Thymus (tissue), 11 donors: Measurements from ENCODE around the gene ALG14. TPM values are rescaled to one million over a fixed set of nuclear protein-coding genes. Genes with fewer than 3 reads are reported as not detected.

ENCODE experiments used
- DNase-seq, 9 donors: peaks; one replicate each; pipeline ENCODE4 v3.0.0-alpha.2; 2013; ENCODE audit warnings: low spot score in 9 of 9, low read depth in 6 of 9, missing footprints in 1 of 9
- H3K27ac ChIP-seq, 2 donors: one replicate each; pipeline ENCODE4 v1.5.1; 2013; ENCODE audit warnings: control low read depth in 1 of 2, low read depth in 1 of 2, low read length in 1 of 2, mild to moderate bottlenecking in 1 of 2, moderate library complexity in 1 of 2
- H3K27me3 ChIP-seq, 2 donors: one replicate each; pipeline ENCODE4 v1.5.1; 2013; ENCODE audit warnings: low read length in 1 of 2; ENCODE audit not compliant: control insufficient read depth in 2 of 2, insufficient read depth in 1 of 2
- H3K36me3 ChIP-seq, 2 donors: one replicate each; pipeline ENCODE4 v1.5.1; 2013; ENCODE audit warnings: low read length in 1 of 2, mild to moderate bottlenecking in 1 of 2, moderate library complexity in 1 of 2; ENCODE audit not compliant: control insufficient read depth in 2 of 2, insufficient read depth in 2 of 2
- H3K4me1 ChIP-seq, 2 donors: one replicate each; pipeline ENCODE4 v1.5.1; 2013; ENCODE audit warnings: low read length in 2 of 2; ENCODE audit not compliant: control insufficient read depth in 2 of 2, insufficient read depth in 2 of 2
- H3K4me3 ChIP-seq, 2 donors: one replicate each; pipeline ENCODE4 v1.5.1; 2013; ENCODE audit warnings: low read length in 2 of 2, control low read depth in 1 of 2, mild to moderate bottlenecking in 1 of 2
- H3K9me3 ChIP-seq, 2 donors: one replicate each; pipeline ENCODE4 v1.5.1; 2013; ENCODE audit warnings: low read length in 1 of 2, mild to moderate bottlenecking in 1 of 2; ENCODE audit not compliant: control insufficient read depth in 2 of 2, insufficient read depth in 1 of 2
- WGBS: extraction: QIAGEN DNeasy Blood & Tissue Kit; methylation state at CpG from one replicate; pipeline ENCODE4 v1.1.7; 2013; 5-methylcytosine and 5-hydroxymethylcytosine counted together
- polyA plus RNA-seq: library from polyadenylated mRNA; stranded (reverse); fragments of 200-250 nt; gene quantifications from one replicate; pipeline ENCODE4 v1.2.3, GENCODE V29; 2013
- total RNA-seq: library from RNA; stranded (reverse); fragments of 120-200 nt; gene quantifications from one replicate; pipeline ENCODE4 v1.2.4, GENCODE V29; 2013
- donor health status: healthy.

The ALG14 gene
- total and polyA plus RNA-seq, 2 donors, result 1.3 to 4.3 TPM

DNA sequence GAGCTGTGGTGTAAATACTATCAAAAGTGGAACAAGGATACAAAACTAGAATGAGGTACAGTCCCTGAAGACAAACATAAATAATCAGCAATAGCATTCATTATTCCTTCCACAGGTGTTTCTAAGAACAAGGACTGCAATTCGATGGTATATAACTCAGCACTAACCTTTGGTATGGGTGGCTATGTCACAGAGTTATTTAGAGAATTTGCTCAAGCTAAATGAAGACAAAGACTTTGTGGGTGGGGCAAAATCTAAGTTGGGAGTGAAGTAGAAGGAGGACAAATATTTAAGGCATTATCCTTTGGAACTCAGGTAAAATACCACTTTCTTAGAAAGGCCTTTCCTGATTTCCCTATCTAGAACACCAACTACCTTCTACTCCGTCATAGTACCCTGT lies 94.3 kb downstream of the ALG14 start:
- H3K36me3 ChIP-seq, result no peaks in the 10 kb centered on the region
- no peaks in the 10 kb centered on the region for H3K27me3 ChIP-seq
- WGBS, result 98% methylated on average over 2 of the region's 2 CpGs
- no peaks in the 10 kb centered on the region for H3K9me3 ChIP-seq
- H3K27ac ChIP-seq, result no peak overlapping the region
- H3K4me3 ChIP-seq, result no peak overlapping the region
- peaks cover 0 to 3% of the 10 kb centered on the region in 2 donors for H3K4me1 ChIP-seq
- DNase-seq, result no peak

DNA sequence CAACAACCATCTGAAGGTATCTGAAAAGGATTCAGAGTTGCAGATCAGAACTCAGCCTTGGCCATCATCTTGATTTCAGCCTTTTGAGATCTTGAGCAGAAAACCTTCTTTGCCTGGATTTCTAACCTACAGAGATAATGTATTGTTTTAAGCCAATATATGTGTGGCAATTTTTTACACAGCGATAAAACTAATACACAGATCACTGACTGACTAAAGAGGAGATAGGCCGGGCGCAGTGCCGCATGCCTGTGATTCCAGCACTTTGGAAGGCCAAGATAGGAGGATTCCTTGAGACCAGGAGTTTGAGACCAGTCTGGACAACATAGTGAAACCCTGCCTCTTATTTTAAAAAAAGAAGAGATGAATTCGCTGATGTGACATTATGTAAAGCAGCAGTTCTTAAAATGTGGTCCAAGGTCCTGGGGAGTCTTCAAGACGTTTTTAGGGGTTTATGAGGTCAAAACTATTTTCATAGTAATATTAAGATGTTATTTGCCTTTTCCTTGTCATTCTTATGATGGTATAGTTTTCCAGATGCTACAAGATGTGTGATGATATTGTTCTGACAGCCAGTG lies 95.7 kb downstream of the ALG14 start:
- H3K9me3 ChIP-seq, result peaks cover 0 to 2% of the 10 kb centered on the region in 2 donors
- H3K27ac ChIP-seq, result no peak overlapping the region
- no peak for DNase-seq
- no peaks in the 10 kb centered on the region for H3K27me3 ChIP-seq
- H3K4me1 ChIP-seq, result peaks cover 0 to 3% of the 10 kb centered on the region in 2 donors
- H3K4me3 ChIP-seq, result no peak overlapping the region
- WGBS, result 97% methylated on average over 6 of the region's 6 CpGs
- no peaks in the 10 kb centered on the region for H3K36me3 ChIP-seq

DNA sequence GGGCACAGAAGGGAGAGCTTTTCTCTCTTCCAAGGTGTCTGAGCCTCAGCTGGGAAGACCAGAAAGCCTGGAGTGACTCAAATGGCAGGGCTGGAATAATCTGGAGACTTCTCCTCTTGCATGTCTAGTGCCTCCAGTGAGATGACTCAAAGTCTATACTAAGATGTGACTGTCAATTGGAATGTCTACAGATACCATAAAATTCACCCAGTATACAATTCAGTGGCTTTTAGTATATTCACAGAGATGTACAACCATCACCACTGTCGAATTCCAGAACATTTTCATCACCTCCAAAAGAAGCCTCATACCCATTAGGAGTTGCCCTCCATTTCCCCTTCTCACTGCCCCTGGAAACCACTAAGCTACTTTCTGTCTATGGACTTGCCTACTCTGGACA lies 97.9 kb downstream of the ALG14 start:
- H3K27ac ChIP-seq, result no peak overlapping the region
- H3K4me1 ChIP-seq, result peaks cover 0 to 3% of the 10 kb centered on the region in 2 donors
- H3K27me3 ChIP-seq, result no peaks in the 10 kb centered on the region
- no peaks in the 10 kb centered on the region for H3K36me3 ChIP-seq
- H3K4me3 ChIP-seq, result no peak overlapping the region
- no peak for DNase-seq
- H3K9me3 ChIP-seq, result peaks cover 0 to 2% of the 10 kb centered on the region in 2 donors
- 96% methylated on average over 1 of the region's 1 CpG for WGBS

DNA sequence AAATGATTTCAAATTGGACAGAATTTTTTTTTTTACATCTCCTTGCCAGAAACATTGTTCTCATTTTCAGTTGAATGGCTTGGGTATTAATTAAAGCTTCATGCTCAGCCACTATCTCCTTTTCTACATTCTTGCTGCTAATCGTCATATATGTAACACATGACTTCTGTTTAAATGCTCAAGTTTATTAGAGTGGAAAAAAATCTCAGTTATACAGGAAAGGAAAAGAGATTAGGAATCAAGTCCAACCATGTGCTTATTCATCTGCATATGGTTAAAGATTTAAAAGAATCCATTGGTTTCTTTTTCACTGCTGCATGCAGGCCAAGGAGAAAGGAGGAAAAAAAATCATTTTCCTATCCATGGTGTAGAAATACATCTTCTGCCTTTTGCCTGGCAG lies 98.5 kb downstream of the ALG14 start:
- 96% methylated on average over 1 of the region's 1 CpG for WGBS
- Histone ChIP-seq H3K4me3 (no peak overlapping the region), H3K36me3 (no peaks in the 10 kb centered on the region), H3K27me3 (no peaks in the 10 kb centered on the region), H3K9me3 (peaks cover 0 to 2% of the 10 kb centered on the region in 2 donors), H3K27ac (no peak overlapping the region), H3K4me1 (peaks cover 0 to 3% of the 10 kb centered on the region in 2 donors)
- DNase-seq, result no peak

DNA sequence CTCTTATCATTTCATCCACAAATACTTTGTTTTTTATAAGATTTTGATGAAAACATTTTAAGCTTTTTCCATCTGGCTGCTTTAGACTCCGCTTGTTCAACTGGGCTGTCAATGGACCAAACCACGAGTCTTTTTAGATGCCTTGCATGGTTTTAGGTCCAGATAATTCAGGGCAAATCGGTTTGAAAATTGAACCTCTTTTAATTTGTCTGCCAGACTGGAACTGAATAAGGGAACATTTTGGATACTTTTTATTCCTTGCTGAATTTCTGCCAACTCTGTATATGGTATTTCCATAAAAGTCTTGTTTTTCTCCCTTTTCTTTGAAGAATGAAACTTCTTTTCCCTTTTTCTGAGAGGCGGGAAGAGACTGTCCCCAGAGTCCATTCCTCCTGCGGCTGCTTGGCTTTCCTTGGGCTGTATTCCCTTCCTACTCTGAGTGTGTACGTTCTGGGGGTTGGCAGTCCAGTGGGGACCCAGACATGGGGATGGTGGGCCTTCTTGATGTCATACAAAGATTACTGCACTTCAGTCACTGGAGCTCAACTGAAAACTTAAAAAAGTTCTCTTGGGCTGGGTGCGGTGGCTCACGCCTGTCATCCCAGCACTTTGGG lies 99.3 kb downstream of the ALG14 start:
- Histone ChIP-seq H3K27me3 (no peaks in the 10 kb centered on the region), H3K27ac (no peak overlapping the region), H3K4me1 (peaks cover 0 to 3% of the 10 kb centered on the region in 2 donors), H3K9me3 (peaks cover 0 to 2% of the 10 kb centered on the region in 2 donors), H3K4me3 (no peak overlapping the region), H3K36me3 (no peaks in the 10 kb centered on the region)
- WGBS, result 97% methylated on average over 8 of the region's 8 CpGs
- DNase-seq, result no peak

DNA sequence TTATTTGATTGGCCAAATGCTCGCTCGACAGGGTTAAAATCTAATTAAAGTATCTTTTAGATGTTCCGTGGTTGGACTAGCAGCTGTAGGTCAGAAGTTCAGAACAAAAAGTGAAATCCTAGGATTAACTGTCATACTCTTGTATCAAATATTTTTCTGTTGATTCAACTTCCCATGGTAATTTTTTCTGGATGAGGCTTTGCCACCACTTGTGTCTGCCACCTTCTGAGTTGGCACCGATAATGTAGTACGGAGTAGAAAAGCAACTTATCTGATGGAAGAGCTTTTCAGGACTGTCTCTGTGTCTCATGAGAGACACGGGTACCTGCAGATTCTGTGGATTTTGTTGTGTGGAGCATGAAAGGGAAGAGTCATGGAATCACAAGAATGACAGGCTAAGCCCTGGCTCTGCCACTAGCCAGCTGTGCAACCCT lies 101.2 kb downstream of the ALG14 start:
- Histone ChIP-seq H3K4me3 (no peak overlapping the region), H3K27me3 (no peaks in the 10 kb centered on the region), H3K4me1 (peaks cover 0 to 3% of the 10 kb centered on the region in 2 donors), H3K36me3 (no peaks in the 10 kb centered on the region), H3K9me3 (peaks cover 0 to 2% of the 10 kb centered on the region in 2 donors), H3K27ac (no peak overlapping the region)
- WGBS, result 95% methylated on average over 6 of the region's 6 CpGs
- DNase-seq, result no peak

DNA sequence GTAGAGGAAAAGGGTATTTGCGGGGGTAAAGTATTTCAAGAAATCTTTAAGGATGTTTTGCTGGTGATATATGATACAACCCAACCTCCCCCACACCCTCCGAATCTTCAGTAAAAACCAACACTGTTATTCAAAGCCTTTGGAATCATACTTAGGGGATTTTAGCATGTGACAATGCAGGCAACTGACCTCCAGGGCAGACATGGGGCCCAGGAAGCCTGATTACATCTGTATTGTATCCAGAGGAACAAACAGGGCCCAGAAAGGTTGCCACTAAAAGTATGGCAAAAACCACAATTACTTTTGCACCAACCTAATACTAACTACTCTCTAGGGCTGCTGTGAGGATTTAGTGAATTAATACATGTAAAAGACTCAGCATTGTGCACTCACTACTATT lies 102.0 kb downstream of the ALG14 start:
- Histone ChIP-seq H3K36me3 (no peaks in the 10 kb centered on the region), H3K27me3 (no peaks in the 10 kb centered on the region), H3K4me1 (peaks cover 0 to 3% of the 10 kb centered on the region in 2 donors), H3K4me3 (no peak overlapping the region), H3K9me3 (peaks cover 0 to 2% of the 10 kb centered on the region in 2 donors), H3K27ac (no peak overlapping the region)
- DNase-seq, result no peak
- WGBS, result 97% methylated on average over 2 of the region's 2 CpGs

DNA sequence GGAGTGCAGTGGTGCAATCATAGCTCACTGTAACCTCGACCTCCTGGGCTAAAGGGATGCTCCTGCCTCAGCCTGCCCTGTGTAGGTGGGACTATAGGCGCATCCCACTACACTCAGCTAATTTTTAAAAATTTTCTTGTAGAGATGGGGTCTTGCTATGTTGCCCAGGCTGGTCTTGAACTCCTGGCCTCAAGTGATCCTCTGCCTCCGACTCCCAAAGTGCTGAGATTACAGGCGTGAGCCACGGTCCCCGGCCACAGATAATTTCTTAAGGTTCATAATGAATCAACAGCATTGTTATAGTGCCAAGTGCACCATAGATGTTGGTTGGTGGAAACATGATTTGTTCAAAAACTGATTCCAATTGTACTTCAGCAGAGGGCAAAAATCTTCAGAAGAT lies 103.6 kb downstream of the ALG14 start:
- no peak for DNase-seq
- Histone ChIP-seq H3K4me3 (no peak overlapping the region), H3K36me3 (no peaks in the 10 kb centered on the region), H3K9me3 (peaks cover 0 to 2% of the 10 kb centered on the region in 2 donors), H3K27ac (no peak overlapping the region), H3K4me1 (peaks cover 0 to 3% of the 10 kb centered on the region in 2 donors), H3K27me3 (no peaks in the 10 kb centered on the region)
- 98% methylated on average over 6 of the region's 6 CpGs for WGBS

DNA sequence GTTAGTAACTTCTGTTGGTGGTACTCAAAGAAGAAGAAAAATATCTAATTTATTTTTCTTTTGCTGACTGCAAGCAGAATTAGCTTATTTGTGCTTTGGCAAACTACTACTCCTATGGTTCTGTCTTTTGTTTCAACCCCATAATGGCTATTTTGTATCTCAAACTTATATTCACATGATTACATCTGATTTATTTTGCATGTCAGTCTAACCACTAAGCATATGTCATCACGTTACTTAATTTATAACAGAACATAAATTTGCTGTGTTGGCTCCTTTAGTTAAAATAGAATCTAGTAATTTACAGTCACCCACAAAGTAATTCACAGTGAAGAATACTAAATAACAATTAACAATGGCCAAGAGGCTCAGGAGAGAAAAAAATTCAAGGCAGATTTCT lies 106.7 kb downstream of the ALG14 start:
- H3K36me3 ChIP-seq, result no peaks in the 10 kb centered on the region
- no peak overlapping the region for H3K27ac ChIP-seq
- no peaks in the 10 kb centered on the region for H3K27me3 ChIP-seq
- WGBS, result 88% methylated on average over 1 of the region's 1 CpG
- no peak overlapping the region for H3K4me3 ChIP-seq
- DNase-seq, result no peak
- no peaks in the 10 kb centered on the region for H3K9me3 ChIP-seq
- peaks cover 0 to 14% of the 10 kb centered on the region in 2 donors for H3K4me1 ChIP-seq
